Fibroblast of mammary gland (primary cell): ENCODE measurements around the gene HOXD3.

Experiments
- DNase-seq: peaks from one replicate; pipeline ENCODE4 v3.0.0-alpha.2; 2010; ENCODE audit warnings: low read depth
- H3K4me3 ChIP-seq: 2 replicates; pipeline ENCODE4 v1.5.1; 2011; ENCODE audit warnings: low read depth, mild to moderate bottlenecking, low read length, moderate library complexity; ENCODE audit not compliant: control insufficient read depth
- TF ChIP-seq, protein P1 (sequence below): conservative IDR thresholded peaks from 2 replicates; pipeline ENCODE4 v1.5.1; 2011; ENCODE audit warnings: low read depth, low read length, inconsistent platforms; ENCODE audit not compliant: control insufficient read depth, insufficient read depth

Gene HOXD3

DNA sequence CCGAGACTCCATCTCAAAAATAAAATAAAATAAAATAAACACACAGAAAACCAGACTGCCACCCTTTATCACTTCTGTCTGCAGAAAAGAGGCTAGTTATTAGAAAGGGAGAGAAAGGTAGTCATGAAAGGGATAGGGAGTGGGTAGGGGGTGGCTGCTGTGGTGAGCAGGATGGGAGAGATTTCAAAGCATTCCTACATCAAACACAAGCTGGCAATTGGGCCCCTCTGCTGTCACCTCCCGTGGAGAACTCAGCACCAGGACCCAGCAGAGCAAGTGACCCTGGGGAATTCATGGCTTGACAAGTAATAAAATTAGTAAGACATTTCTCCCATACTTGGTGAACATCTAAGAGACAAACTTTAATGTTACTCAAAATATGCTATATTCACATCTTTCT lies 27.6 kb downstream of the HOXD3 start:
- DNase-seq, result no peak
- TF ChIP-seq, protein P1, sequence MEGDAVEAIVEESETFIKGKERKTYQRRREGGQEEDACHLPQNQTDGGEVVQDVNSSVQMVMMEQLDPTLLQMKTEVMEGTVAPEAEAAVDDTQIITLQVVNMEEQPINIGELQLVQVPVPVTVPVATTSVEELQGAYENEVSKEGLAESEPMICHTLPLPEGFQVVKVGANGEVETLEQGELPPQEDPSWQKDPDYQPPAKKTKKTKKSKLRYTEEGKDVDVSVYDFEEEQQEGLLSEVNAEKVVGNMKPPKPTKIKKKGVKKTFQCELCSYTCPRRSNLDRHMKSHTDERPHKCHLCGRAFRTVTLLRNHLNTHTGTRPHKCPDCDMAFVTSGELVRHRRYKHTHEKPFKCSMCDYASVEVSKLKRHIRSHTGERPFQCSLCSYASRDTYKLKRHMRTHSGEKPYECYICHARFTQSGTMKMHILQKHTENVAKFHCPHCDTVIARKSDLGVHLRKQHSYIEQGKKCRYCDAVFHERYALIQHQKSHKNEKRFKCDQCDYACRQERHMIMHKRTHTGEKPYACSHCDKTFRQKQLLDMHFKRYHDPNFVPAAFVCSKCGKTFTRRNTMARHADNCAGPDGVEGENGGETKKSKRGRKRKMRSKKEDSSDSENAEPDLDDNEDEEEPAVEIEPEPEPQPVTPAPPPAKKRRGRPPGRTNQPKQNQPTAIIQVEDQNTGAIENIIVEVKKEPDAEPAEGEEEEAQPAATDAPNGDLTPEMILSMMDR, result no peak

DNA sequence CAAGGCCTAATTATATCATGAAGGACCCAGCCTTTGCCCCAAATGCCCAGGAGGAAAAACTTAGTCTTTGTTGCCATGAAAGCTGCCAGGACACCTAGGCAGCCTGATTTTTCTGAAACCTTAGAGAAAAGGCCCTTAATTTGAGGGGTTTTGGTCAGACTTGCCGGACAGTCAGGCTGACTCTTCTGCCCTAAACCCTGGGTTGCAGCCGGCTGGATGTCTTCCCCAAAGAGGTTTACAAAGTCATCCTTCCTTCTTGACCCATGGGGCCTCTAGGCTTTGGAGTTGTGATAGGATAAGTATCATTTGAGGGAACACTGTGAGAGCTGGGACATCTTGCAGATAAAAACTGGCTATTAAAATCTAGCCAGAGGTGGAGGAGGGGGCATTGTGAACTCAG lies 28.9 kb downstream of the HOXD3 start:
- H3K4me3 ChIP-seq, result no peak overlapping the region
- no peak for DNase-seq
- TF ChIP-seq, protein P1, result no peak

More for the DNA sequence above, 27.6 kb downstream of the HOXD3 start:
- H3K4me3 ChIP-seq, result no peak overlapping the region

DNA sequence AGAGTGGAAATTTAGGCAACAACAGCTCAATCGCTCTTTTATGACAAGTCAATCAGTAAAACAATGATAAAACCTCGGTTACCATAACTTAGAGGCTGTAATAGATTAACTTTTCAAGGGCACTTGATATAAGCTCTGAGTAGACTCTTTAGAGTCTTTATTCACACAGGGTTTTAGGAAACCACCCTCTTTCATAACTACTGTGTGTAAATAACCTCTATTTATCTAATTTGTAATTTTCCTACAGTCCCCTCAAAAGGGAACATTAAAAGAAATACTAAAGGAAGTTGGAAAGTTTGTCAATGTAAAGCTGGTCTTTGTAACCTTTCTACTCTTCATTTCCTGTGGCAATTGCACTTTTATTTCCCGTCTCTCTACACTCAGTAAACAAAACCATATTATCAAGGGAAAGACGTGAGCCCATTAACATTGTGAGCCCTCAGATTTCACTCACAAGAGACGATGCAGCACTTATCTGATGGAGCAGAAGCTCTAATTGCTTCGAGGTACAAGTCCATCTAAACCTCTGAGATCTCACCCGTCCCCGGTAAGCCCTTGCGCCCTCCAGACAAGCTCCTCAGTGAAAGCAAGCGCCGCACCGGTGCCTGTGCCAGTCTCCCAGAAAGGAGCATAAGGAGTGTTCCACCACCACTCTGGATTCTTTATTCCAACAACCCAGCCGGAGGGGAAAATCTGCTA lies 30.2 kb downstream of the HOXD3 start:
- peak overlapping the region; percentile 50 for H3K4me3 ChIP-seq
- no peak for DNase-seq
- TF ChIP-seq, protein P1, result no peak

DNA sequence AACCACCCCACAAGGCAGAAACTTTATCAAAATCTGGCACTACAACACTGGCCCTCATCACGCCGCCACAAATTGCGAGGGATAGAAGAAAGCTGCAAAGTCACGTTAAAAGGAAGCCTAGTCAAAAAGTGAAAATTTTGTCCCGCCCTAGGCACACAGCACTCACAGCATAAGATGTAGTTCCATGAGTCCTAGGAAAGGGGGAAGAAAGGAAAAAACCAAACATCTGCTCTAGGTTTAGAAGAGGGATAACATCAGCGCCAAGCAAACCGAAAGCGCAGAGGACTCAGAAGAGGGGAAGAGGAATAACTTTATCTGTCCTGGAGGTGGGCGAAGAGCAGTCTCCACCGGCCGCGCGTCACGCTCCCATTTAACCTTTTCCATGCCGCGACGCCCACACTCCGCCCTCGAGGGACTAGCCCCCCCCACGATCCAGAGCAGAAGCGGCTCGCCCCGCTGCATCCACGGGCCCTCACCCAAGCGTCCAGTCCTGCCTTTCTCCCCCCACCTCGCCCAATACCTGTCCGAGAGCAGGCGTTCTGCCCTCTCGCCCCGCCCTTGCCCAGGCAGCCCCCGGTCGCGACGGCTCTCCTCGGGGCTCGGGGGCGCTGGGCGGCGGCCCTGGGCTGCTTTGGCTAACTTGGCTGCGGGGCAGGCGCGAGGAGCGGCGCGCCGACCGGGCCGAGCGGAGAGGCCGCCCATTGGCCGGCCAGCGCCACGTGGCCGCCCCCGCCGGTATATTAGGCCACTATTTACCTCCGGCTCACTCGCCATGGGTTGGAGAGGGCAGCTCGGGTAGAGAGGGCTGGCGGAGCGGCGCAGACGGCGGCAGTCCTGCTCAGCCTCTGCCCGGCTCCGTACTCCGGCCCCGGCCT lies 31.0 kb downstream of the HOXD3 start, which contains the start of gene HOXD1:
Gene HOXD1 (plus strand): TSS at position 770 of the 875 bp plus-strand sequence. CDS start 134 bp downstream, outside the sequence.
- H3K4me3 ChIP-seq, result peak within 1 kb of the TSS; percentile 50
- TF ChIP-seq, protein P1, result no peak
- DNase-seq, result no peak

DNA sequence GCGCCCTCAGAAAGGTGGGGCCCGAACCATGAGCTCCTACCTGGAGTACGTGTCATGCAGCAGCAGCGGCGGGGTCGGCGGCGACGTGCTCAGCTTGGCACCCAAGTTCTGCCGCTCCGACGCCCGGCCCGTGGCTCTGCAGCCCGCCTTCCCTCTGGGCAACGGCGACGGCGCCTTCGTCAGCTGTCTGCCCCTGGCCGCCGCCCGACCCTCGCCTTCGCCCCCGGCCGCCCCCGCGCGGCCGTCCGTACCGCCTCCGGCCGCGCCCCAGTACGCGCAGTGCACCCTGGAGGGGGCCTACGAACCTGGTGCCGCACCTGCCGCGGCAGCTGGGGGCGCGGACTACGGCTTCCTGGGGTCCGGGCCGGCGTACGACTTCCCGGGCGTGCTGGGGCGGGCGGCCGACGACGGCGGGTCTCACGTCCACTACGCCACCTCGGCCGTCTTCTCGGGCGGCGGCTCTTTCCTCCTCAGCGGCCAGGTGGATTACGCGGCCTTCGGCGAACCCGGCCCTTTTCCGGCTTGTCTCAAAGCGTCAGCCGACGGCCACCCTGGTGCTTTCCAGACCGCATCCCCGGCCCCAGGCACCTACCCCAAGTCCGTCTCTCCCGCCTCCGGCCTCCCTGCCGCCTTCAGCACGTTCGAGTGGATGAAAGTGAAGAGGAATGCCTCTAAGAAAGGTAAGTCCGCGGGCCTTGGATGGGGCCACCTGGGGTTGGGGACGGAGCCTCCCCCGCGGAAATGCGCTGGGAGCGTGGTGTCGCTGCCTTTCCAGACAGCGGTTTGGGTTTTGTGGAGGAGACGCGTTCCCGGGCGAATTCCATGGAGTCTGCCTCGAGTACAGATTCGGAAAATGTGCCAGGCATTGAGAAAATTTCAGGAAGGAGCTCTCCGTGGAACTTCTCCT lies 31.9 kb downstream of the HOXD3 start:
- TF ChIP-seq, protein P1, result no peak
- peak overlapping the region; percentile 50 for H3K4me3 ChIP-seq
- no peak for DNase-seq
